Stomach (tissue), 9 donors: ENCODE results near the gene SZT2. TPM values are rescaled to one million over a fixed set of nuclear protein-coding genes. Genes with fewer than 3 reads are reported as not detected.
A peak's percentile ranks its signal among the peaks of the same experiment; 100 is the strongest.
"Not testable (repeated sequence)": the region's sequence is repeated elsewhere in the genome, so short reads cannot be mapped to it uniquely, and the experiment has no call there.

Experiments used
- DNase-seq, 2 donors: peaks; one replicate each; pipeline versions ENCODE4 v3.0.0 to v3.0.0-alpha.2; 2013 to 2019
- H3K27ac ChIP-seq, 5 donors: fragments of 200-600 bp in 4 of 5; sonication (generic) in 4 of 5; one replicate each; pipeline ENCODE4 v1.5.1; 2013 to 2019; ENCODE audit warnings: mild to moderate bottlenecking in 1 of 5, moderate library complexity in 1 of 5
- H3K27me3 ChIP-seq, 3 donors: fragments of 200-600 bp; sonication (generic); one replicate each; pipeline ENCODE4 v1.5.1; 2017 to 2019; ENCODE audit warnings: mixed run types in 1 of 3
- H3K36me3 ChIP-seq, 4 donors: fragments of 200-600 bp; sonication (generic); 1 replicate in 3 of 4; 2 replicates in 1 of 4; pipeline ENCODE4 v1.5.1; 2016 to 2019
- H3K4me1 ChIP-seq, 4 donors: fragments of 200-600 bp; sonication (generic); one replicate each; pipeline ENCODE4 v1.5.1; 2016 to 2019
- H3K4me3 ChIP-seq, 4 donors: fragments of 200-600 bp; sonication (generic) in 3 of 4; one replicate each; pipeline ENCODE4 v1.5.1; 2016 to 2019; ENCODE audit warnings: mild to moderate bottlenecking in 1 of 4
- H3K9me3 ChIP-seq, 4 donors: fragments of 200-600 bp; sonication (generic); one replicate each; pipeline ENCODE4 v1.5.1; 2016 to 2019
- CTCF ChIP-seq, 7 experiments: fragments of 450-650 bp in 4 of 7; fragments of 200-600 bp in 3 of 7; sonication (generic) in 3 of 7; IDR thresholded peaks; one replicate each; pipeline ENCODE4 v1.5.1; 2016 to 2019; ENCODE audit warnings: antibody characterized with exemption in 7 of 7, control low read depth in 2 of 7, mild to moderate bottlenecking in 1 of 7
- EP300 ChIP-seq: sonication (generic); formaldehyde crosslinking; IDR thresholded peaks from one replicate; pipeline ENCODE4 v1.6.1; 2017; ENCODE audit warnings: antibody characterized with exemption
- POLR2A ChIP-seq, 4 donors: fragments of 450-650 bp; IDR thresholded peaks; one replicate each; pipeline ENCODE4 v1.6.1; 2016; ENCODE audit warnings: antibody characterized with exemption in 4 of 4, control low read depth in 2 of 4, mild to moderate bottlenecking in 1 of 4, moderate library complexity in 1 of 4
- POLR2AphosphoS5 ChIP-seq, 3 donors: sonication (generic); formaldehyde crosslinking; IDR thresholded peaks; one replicate each; pipeline ENCODE4 v1.6.1; 2016; ENCODE audit warnings: antibody characterized with exemption in 3 of 3
- WGBS, 5 donors: extraction: QIAGEN DNeasy Blood & Tissue Kit in 3 of 5; methylation state at CpG; one replicate each; pipeline versions ENCODE4 v1.1.5 to v1.1.7; 2013 to 2018; 5-methylcytosine and 5-hydroxymethylcytosine counted together
- intact Hi-C: fragments of 100-400 bp; cut with DNase I; formaldehyde crosslinking; loops from one replicate; pipeline ENCODE4 v1.15.1; 2023; ENCODE audit warnings: low total_unique reads
- polyA plus RNA-seq, 3 donors: library from polyadenylated mRNA; stranded (reverse); fragments of 200-250 nt; gene quantifications; one replicate each; pipeline ENCODE4 v1.2.3, GENCODE V29; 2013
- total RNA-seq, 5 donors: library from RNA; depleted of rRNA; stranded (reverse); fragments of >200 nt; gene quantifications; one replicate each; pipeline versions ENCODE4 v1.1.0 to v1.2.3, GENCODE V29; 2014 to 2016
- donor health status: healthy with polysubstance abuse.
- donor health status: Bipolar disorder and iron deficiency.
- donor health status: healthy.

SZT2 gene
- total and polyA plus RNA-seq, 8 donors = 4.9 to 69.3 (median 52.9) TPM

- Histone ChIP-seq H3K4me1 (peaks cover 4 to 44% (median 23%) of the 10 kb centered on the region in 4 donors), H3K27me3 (no peaks in the 10 kb centered on the region), H3K27ac (peak within 1 kb of the TSS; percentile 91 to 97 (median 93)), H3K9me3 (no peaks in the 10 kb centered on the region), H3K4me3 (peak within 1 kb of the TSS; percentile 51 to 66 (median 66)), H3K36me3 (peaks cover 32 to 39% (median 35%) of the 10 kb centered on the region in 4 donors)
- DNase-seq = peak; percentile 85 to 95
- 0 to 1% (median 0%) methylated on average over 26 to 87 of the region's 87 CpGs for WGBS, 5 donors
- intact Hi-C loops = no loop called here
- TF ChIP-seq POLR2AphosphoS5 (IDR thresholded peaks at IDR 0.05) (peak; percentile 12 to 81 (median 48)), EP300 (no peak), CTCF (IDR thresholded peaks at IDR 0.05) (no peak), POLR2A (IDR thresholded peaks at IDR 0.05) (no peak)
Measured at GRCh38 chr1:43453442-43454269, 64.0 kb downstream of the SZT2 start, which contains the start of gene HYI. TSS of gene HYI (minus strand) at chr1:43453931. CDS start at chr1:43453793, 138 bp downstream.

GRCh38 chr1:43454270-43455011, 64.7 kb downstream of the SZT2 start:
- 5 to 9% (median 6%) methylated on average over 19 of the region's 19 CpGs for WGBS, 5 donors
- H3K9me3 ChIP-seq = no peaks in the 10 kb centered on the region
- no peaks in the 10 kb centered on the region for H3K27me3 ChIP-seq
- TF ChIP-seq CTCF (IDR thresholded peaks at IDR 0.05) (peak in 1 of 7 experiments; percentile 14), EP300 (no peak), POLR2AphosphoS5 (IDR thresholded peaks at IDR 0.05) (peak in 2 of 3 donors; percentile 49 to 63), POLR2A (IDR thresholded peaks at IDR 0.05) (no peak)
- intact Hi-C loops = no loop called here
- peak; percentile 83 to 92 for DNase-seq
- H3K4me3 ChIP-seq = peak overlapping the region; percentile 51 to 66 (median 66)
- H3K36me3 ChIP-seq = peaks cover 25 to 31% (median 27%) of the 10 kb centered on the region in 4 donors
- peaks cover 4 to 39% (median 23%) of the 10 kb centered on the region in 4 donors for H3K4me1 ChIP-seq
- H3K27ac ChIP-seq = peak overlapping the region; percentile 87 to 94 (median 92)

GRCh38 chr1:43455213-43455889, 65.7 kb downstream of the SZT2 start:
- peak; percentile 11 to 45 for DNase-seq
- H3K9me3 ChIP-seq = no peaks in the 10 kb centered on the region
- intact Hi-C loops = no loop called here
- WGBS, 5 donors = 44 to 66% (median 57%) methylated on average over 7 of the region's 7 CpGs
- H3K4me3 ChIP-seq = no peak overlapping the region
- peak overlapping the region; percentile 32 to 94 (median 92) for H3K27ac ChIP-seq
- TF ChIP-seq EP300 = no peak
- TF ChIP-seq POLR2A (IDR thresholded peaks at IDR 0.05) = no peak
- no peak for TF ChIP-seq CTCF (IDR thresholded peaks at IDR 0.05)
- no peak for TF ChIP-seq POLR2AphosphoS5 (IDR thresholded peaks at IDR 0.05)
- peaks cover 16 to 22% (median 18%) of the 10 kb centered on the region in 4 donors for H3K36me3 ChIP-seq
- peaks cover 4 to 39% (median 23%) of the 10 kb centered on the region in 4 donors for H3K4me1 ChIP-seq
- no peaks in the 10 kb centered on the region for H3K27me3 ChIP-seq

GRCh38 chr1:43458379-43458778, 68.7 kb downstream of the SZT2 start:
- peaks cover under 1 to 19% (median 7%) of the 10 kb centered on the region in 4 donors for H3K4me1 ChIP-seq
- H3K36me3 ChIP-seq, H3K27me3 ChIP-seq, intact Hi-C loops, DNase-seq, H3K27ac ChIP-seq, H3K4me3 ChIP-seq, H3K9me3 ChIP-seq: not testable (repeated sequence)
- 80 to 94% (median 88%) methylated on average over 3 of the region's 3 CpGs for WGBS, 5 donors
